Measurements from ENCODE around the gene RTP1.

DNA sequence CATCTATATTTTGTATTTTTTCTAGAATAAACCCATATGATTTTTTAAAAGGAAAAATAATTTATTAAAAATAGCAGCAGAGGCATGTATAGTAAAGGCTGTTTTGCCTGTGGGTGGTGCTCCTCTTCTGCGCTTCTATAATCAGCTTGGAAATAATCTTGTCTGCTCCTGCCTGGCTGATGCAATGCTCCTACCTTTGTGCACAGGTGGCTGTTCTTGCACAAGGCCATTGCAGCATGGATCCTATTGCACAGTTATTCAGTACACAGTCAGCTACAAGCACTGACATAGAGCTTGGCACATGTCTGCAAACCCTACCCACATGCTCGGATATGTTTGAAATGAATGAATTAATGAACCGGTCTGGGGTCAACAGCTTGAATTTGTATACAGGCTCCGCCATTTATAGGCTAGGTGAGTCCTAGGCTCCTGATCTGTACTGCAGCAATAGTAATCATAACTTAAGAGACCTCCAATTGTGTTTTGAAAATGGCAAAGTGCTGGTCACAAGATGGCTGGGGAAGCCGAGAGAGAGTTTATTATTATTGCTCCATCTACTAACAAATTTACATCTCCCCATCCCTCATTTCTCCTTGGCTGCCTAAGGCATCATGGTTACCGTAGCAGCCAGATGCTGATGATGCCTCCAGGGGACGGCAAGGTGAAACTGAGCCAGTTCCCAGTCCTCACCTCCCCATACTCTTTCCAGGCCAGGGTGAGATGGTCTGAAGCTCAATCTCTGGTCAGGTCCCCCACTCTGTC, 532 bp upstream of the RTP1 start:
- TF ChIP-seq, protein P1, sequence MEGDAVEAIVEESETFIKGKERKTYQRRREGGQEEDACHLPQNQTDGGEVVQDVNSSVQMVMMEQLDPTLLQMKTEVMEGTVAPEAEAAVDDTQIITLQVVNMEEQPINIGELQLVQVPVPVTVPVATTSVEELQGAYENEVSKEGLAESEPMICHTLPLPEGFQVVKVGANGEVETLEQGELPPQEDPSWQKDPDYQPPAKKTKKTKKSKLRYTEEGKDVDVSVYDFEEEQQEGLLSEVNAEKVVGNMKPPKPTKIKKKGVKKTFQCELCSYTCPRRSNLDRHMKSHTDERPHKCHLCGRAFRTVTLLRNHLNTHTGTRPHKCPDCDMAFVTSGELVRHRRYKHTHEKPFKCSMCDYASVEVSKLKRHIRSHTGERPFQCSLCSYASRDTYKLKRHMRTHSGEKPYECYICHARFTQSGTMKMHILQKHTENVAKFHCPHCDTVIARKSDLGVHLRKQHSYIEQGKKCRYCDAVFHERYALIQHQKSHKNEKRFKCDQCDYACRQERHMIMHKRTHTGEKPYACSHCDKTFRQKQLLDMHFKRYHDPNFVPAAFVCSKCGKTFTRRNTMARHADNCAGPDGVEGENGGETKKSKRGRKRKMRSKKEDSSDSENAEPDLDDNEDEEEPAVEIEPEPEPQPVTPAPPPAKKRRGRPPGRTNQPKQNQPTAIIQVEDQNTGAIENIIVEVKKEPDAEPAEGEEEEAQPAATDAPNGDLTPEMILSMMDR (conservative IDR thresholded peaks at IDR 0.05; ENCODE audit: low read length) = no peak
- TF ChIP-seq EZH2phosphoT487 (IDR thresholded peaks at IDR 0.05; ENCODE audit: borderline replicate concordance) = no peak
